Chondrocyte (in vitro differentiated cells): ENCODE measurements around the gene DCXR. TPM values are rescaled to one million over a fixed set of nuclear protein-coding genes. Genes with fewer than 3 reads are reported as not detected.

Source experiments
- DNase-seq: peaks from one replicate; pipeline ENCODE4 v3.0.0; 2021; ENCODE audit warnings: mixed read lengths, low spot score
- H3K27ac Mint-ChIP-seq: one replicate; pipeline ENCODE4 v1.8.0; 2021; ENCODE audit warnings: mild to moderate bottlenecking, moderate library complexity, mixed read lengths; ENCODE audit not compliant: unreplicated experiment
- H3K27me3 Mint-ChIP-seq: 2 replicates; pipeline ENCODE4 v1.8.0; 2021; ENCODE audit warnings: low read depth, mixed read lengths
- H3K36me3 Mint-ChIP-seq: 2 replicates; pipeline ENCODE4 v1.8.0; 2021; ENCODE audit warnings: low read depth, mixed read lengths
- H3K4me1 Mint-ChIP-seq: 2 replicates; pipeline ENCODE4 v1.8.0; 2021; ENCODE audit warnings: low read depth, mild to moderate bottlenecking, mixed read lengths
- H3K4me3 Mint-ChIP-seq: one replicate; pipeline ENCODE4 v1.8.0; 2021; ENCODE audit warnings: mild to moderate bottlenecking, moderate library complexity, mixed read lengths; ENCODE audit not compliant: unreplicated experiment
- H3K9me3 Mint-ChIP-seq: 2 replicates; pipeline ENCODE4 v1.8.0; 2021; ENCODE audit warnings: low read depth, mixed read lengths
- CTCF ChIP-seq: fragments of 200-600 bp; sonication (generic); IDR thresholded peaks from 2 replicates; pipeline ENCODE4 v1.5.0; 2021; ENCODE audit warnings: antibody characterized with exemption, mild to moderate bottlenecking, moderate library complexity
- total RNA-seq: library from RNA; stranded (reverse); gene quantifications from 3 replicates; pipeline ENCODE4 v1.2.1, GENCODE V29; 2021

DCXR gene
- total RNA-seq, 1 donor from 2014 or later = 59.8 TPM

GRCh38 chr17:82065638-82066303 lies 28.3 kb upstream of the DCXR start, which contains the start of gene DUS1L:
DUS1L (minus strand) TSS chr17:82065804; CDS start chr17:82065059, 745 bp downstream.
- H3K4me3 Mint-ChIP-seq = peak within 1 kb of the TSS; percentile 66
- H3K27ac Mint-ChIP-seq = peak within 1 kb of the TSS; percentile 45
- H3K4me1 Mint-ChIP-seq = peaks cover 15% of the 10 kb centered on the region
- H3K27me3 Mint-ChIP-seq = no peaks in the 10 kb centered on the region
- TF ChIP-seq CTCF = no peak
- no peaks in the 10 kb centered on the region for H3K9me3 Mint-ChIP-seq
- no peak for DNase-seq
- no peaks in the 10 kb centered on the region for H3K36me3 Mint-ChIP-seq

- Mint-ChIP-seq H3K36me3 (peaks cover under 1% of the 10 kb centered on the region), H3K4me3 (peak overlapping the region; percentile 64), H3K27ac (no peak overlapping the region), H3K4me1 (peaks cover 15% of the 10 kb centered on the region), H3K27me3 (no peaks in the 10 kb centered on the region), H3K9me3 (no peaks in the 10 kb centered on the region)
- no peak for TF ChIP-seq CTCF
- no peak for DNase-seq
These were observed 27.7 kb upstream of the DCXR start for GRCh38 chr17:82065193-82065637.

GRCh38 chr17:82064433-82065192 lies 27.1 kb upstream of the DCXR start:
- H3K27me3 Mint-ChIP-seq = no peaks in the 10 kb centered on the region
- no peak for TF ChIP-seq CTCF
- H3K4me1 Mint-ChIP-seq = peaks cover 15% of the 10 kb centered on the region
- H3K36me3 Mint-ChIP-seq = peaks cover 2% of the 10 kb centered on the region
- no peak overlapping the region for H3K27ac Mint-ChIP-seq
- no peaks in the 10 kb centered on the region for H3K9me3 Mint-ChIP-seq
- H3K4me3 Mint-ChIP-seq = peak overlapping the region; percentile 64
- DNase-seq = no peak

- no peak for DNase-seq
- no peaks in the 10 kb centered on the region for H3K9me3 Mint-ChIP-seq
- H3K4me3 Mint-ChIP-seq = peak overlapping the region; percentile 64
- no peaks in the 10 kb centered on the region for H3K27me3 Mint-ChIP-seq
- no peak for TF ChIP-seq CTCF
- H3K36me3 Mint-ChIP-seq = peaks cover 2% of the 10 kb centered on the region
- peaks cover 15% of the 10 kb centered on the region for H3K4me1 Mint-ChIP-seq
- no peak overlapping the region for H3K27ac Mint-ChIP-seq
These were observed 26.2 kb upstream of the DCXR start for GRCh38 chr17:82063424-82064415.
